ENCODE measurements around the gene L1TD1.
"Not testable (repeated sequence)": the region's sequence is repeated elsewhere in the genome, so short reads cannot be mapped to it uniquely, and the experiment has no call there.

The L1TD1 gene

DNA sequence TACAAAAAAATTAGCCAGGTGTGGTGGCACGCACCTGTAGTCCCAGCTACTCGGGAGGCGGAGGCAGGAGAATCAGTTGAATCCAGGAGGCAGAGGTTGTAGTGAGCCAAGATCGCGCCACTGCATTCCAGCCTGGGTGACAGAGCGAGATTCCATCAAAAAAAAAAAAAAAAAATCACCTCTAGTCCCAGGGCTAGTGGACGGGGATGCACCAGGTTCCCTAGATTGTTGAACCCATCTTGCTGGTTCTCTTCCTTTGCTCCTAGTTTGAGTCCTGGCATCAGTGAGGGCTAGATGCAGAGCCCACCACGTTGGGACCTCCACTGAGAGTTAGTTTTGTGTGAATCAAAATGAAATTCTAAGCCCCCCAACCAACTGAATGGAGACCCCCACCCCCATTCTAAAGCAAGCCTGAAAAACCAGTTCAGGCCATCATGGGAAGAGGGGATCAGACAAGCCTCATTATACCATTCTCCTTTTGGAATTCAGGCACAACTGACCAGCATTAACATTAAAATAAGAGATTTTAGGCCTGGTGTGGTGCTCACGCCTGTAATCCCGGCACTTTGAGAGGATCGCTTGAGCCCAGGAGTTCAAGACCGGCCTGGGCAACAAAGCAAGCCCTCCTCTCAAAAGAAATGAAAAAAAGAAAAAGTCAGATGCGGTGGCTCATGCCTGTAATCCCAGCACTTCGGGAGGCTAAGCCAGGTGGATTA is 17.9 kb upstream of the L1TD1 start:
- Histone ChIP-seq H3K4me1 (no peaks in the 10 kb centered on the region), H3K9me3 (no peaks in the 10 kb centered on the region), H3K27me3 (no peaks in the 10 kb centered on the region), H3K4me3 (ENCODE audit: low read depth, low read length) (no peak overlapping the region), H3K36me3 (no peaks in the 10 kb centered on the region)
- no peak for DNase-seq
- TF ChIP-seq, protein P1, sequence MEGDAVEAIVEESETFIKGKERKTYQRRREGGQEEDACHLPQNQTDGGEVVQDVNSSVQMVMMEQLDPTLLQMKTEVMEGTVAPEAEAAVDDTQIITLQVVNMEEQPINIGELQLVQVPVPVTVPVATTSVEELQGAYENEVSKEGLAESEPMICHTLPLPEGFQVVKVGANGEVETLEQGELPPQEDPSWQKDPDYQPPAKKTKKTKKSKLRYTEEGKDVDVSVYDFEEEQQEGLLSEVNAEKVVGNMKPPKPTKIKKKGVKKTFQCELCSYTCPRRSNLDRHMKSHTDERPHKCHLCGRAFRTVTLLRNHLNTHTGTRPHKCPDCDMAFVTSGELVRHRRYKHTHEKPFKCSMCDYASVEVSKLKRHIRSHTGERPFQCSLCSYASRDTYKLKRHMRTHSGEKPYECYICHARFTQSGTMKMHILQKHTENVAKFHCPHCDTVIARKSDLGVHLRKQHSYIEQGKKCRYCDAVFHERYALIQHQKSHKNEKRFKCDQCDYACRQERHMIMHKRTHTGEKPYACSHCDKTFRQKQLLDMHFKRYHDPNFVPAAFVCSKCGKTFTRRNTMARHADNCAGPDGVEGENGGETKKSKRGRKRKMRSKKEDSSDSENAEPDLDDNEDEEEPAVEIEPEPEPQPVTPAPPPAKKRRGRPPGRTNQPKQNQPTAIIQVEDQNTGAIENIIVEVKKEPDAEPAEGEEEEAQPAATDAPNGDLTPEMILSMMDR (IDR thresholded peaks at IDR 0.05; ENCODE audit: low read depth, low read length), result no peak

DNA sequence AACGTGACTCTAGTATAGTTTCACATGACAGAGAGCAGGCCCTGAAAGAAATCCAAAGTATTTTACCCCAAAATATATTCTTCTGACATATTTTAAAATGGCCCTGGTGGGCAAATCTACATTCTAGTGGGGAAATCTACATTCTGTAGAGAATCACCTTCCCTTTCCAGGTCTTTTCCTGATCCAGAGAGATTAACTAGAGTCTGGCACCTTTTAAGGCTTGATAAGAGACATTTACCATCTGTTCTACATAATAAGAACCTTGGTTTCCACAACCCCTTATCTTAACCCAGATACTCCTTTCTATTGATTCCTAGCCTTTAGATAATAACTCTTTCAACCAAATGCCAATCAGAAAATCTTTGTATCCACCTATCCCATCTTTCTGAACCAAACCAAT is 17.0 kb upstream of the L1TD1 start:
- no peaks in the 10 kb centered on the region for H3K36me3 ChIP-seq
- TF ChIP-seq, protein P1 (IDR thresholded peaks at IDR 0.05; ENCODE audit: low read depth, low read length), result no peak
- no peak for DNase-seq

DNA sequence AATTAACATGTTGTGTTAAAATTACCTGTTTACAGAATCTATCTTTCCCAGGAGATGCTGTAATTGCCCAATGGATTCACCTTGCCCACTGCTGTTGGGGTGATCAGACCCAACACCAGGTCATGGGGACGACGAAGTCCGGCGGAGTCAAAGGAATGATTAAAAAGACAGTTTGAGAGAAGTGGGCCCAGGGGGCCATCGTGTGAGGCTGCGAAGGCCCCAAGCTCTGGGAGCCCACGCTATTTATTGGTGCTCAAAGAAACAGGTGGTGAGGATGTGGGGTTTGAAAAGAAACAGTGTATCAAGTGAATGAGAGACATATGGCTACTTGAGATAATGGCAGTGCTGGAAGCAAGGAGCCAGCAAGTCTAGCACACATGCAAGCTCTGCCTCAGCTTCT is 16.3 kb upstream of the L1TD1 start:
- no peaks in the 10 kb centered on the region for H3K9me3 ChIP-seq
- TF ChIP-seq, protein P1 (IDR thresholded peaks at IDR 0.05; ENCODE audit: low read depth, low read length), result no peak
- H3K36me3 ChIP-seq, result no peaks in the 10 kb centered on the region
- DNase-seq, result no peak
- no peak overlapping the region for H3K4me3 ChIP-seq (ENCODE audit: low read depth, low read length)
- no peaks in the 10 kb centered on the region for H3K27me3 ChIP-seq
- H3K4me1 ChIP-seq, result no peaks in the 10 kb centered on the region

More for the DNA sequence above, 17.0 kb upstream of the L1TD1 start:
- Histone ChIP-seq H3K9me3 (no peaks in the 10 kb centered on the region), H3K4me1 (no peaks in the 10 kb centered on the region), H3K27me3 (no peaks in the 10 kb centered on the region), H3K4me3 (ENCODE audit: low read depth, low read length) (no peak overlapping the region)

- DNase-seq; H3K36me3 ChIP-seq; H3K4me1 ChIP-seq; H3K27me3 ChIP-seq; H3K9me3 ChIP-seq; H3K4me3 ChIP-seq (ENCODE audit: low read depth, low read length): not testable (repeated sequence)
These were observed 14.6 kb upstream of the L1TD1 start for GRCh38 chr1:62180054-62180453.

GRCh38 chr1:62180639-62181038 is 14.0 kb upstream of the L1TD1 start:
- Histone ChIP-seq H3K9me3 (no peaks in the 10 kb centered on the region), H3K27me3 (no peaks in the 10 kb centered on the region), H3K4me1 (no peaks in the 10 kb centered on the region), H3K36me3 (no peaks in the 10 kb centered on the region), H3K4me3 (ENCODE audit: low read depth, low read length) (no peak overlapping the region)
- TF ChIP-seq, protein P1 (IDR thresholded peaks at IDR 0.05; ENCODE audit: low read depth, low read length), result no peak
- no peak for DNase-seq

DNA sequence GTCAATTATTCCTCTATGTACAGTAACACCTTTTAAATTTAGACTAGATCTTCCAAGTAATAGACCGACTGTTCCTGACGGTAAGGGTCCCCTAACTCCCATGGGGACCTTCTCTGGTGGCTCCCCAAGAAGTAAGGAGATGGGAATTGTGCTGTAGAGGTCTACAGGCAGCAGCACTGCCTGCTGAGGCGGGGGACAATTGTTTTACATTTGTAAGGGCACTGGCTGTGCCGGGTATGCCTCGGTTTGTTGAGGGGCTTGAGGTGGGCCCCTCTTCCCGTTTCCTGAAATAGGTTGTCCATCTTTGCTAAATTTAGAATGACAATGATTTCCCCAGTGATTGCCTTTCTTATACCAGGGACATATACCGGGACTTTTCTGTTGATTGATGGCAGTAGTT is 13.1 kb upstream of the L1TD1 start:
- no peaks in the 10 kb centered on the region for H3K9me3 ChIP-seq
- H3K36me3 ChIP-seq, result no peaks in the 10 kb centered on the region
- H3K4me3 ChIP-seq (ENCODE audit: low read depth, low read length), result no peak overlapping the region
- H3K27me3 ChIP-seq, result no peaks in the 10 kb centered on the region
- no peak for DNase-seq
- TF ChIP-seq, protein P1 (IDR thresholded peaks at IDR 0.05; ENCODE audit: low read depth, low read length), result no peak
- no peaks in the 10 kb centered on the region for H3K4me1 ChIP-seq

DNA sequence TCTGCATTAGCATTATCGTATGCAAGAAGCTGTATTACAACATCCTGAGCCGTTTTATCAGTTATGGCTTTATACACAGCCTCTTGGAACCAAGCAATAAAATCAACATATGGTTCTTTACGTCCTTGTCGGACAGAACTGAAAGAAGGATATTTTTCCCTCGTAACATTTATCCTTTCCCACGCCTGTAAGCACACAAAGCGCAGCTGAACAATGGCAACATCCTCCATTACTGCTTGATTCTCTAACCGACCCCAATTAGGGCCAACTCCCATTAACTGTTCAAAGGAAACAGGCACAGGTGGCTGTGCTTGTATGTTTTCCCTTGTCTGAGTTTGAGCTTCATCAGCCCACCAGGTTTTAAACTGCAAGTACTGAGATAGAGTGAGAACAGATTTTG is 12.5 kb upstream of the L1TD1 start:
- H3K36me3 ChIP-seq; H3K9me3 ChIP-seq; H3K4me3 ChIP-seq (ENCODE audit: low read depth, low read length); H3K4me1 ChIP-seq; H3K27me3 ChIP-seq; DNase-seq: not testable (repeated sequence)

GRCh38 chr1:62183164-62184020 is 11.3 kb upstream of the L1TD1 start:
- not testable (repeated sequence) for H3K4me3 ChIP-seq (ENCODE audit: low read depth, low read length); H3K4me1 ChIP-seq; DNase-seq; H3K27me3 ChIP-seq; H3K9me3 ChIP-seq; H3K36me3 ChIP-seq

Measured in BE2C (cell line).